ENCODE measurements around the gene TMPRSS13.

DNA sequence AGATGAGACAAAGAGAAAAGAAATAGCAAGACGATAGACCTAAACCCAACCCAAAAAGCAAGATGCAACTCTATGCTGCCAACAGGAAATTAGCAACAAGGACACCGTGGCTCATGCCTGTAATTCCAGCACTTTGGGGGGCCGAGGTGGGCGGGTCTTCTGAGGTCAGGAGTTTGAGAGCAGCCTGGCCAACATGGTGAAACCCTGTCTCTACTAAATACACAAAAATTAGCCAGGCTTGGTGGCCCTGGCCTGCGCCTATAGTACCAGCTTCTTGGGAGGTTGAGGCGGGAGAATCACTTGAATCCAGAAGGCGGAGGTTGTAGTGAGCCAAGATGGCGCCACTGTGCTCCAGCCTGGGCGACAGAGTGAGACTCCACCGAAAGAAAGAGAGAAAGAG lies 32.7 kb upstream of the TMPRSS13 start:
- TF ChIP-seq GATA2 (IDR thresholded peaks at IDR 0.05; ENCODE audit: low read depth, low read length) (no peak), GATA3 (IDR thresholded peaks at IDR 0.05; ENCODE audit: low read depth, low read length) (no peak)
